HG03159 (cell line): ENCODE data around the gene HAUS7.

Source experiments
- ATAC-seq: cut with Tn5 transposase; IDR thresholded peaks from one replicate; pipeline ENCODE4 v1.9.1; 2021; ENCODE audit warnings: mild to moderate bottlenecking, moderate library complexity; ENCODE audit not compliant: unreplicated experiment

The HAUS7 gene

GRCh38 chrX:153441981-153442380, 28.4 kb downstream of the HAUS7 start:
- ATAC-seq, result no peak

- no peak for ATAC-seq
Observed at GRCh38 chrX:153441296-153441695, 29.1 kb downstream of the HAUS7 start.

GRCh38 chrX:153440556-153441135, 29.7 kb downstream of the HAUS7 start:
- no peak for ATAC-seq

GRCh38 chrX:153439977-153440376, 30.4 kb downstream of the HAUS7 start:
- ATAC-seq, result no peak

- ATAC-seq, result no peak
Observed at GRCh38 chrX:153438532-153438931, 31.8 kb downstream of the HAUS7 start.

- no peak for ATAC-seq
Observed at GRCh38 chrX:153435845-153436244, 34.5 kb downstream of the HAUS7 start.

- ATAC-seq, result no peak
Observed at GRCh38 chrX:153434801-153435200, 35.6 kb downstream of the HAUS7 start.

- no peak for ATAC-seq
Observed at GRCh38 chrX:153433781-153434285, 36.5 kb downstream of the HAUS7 start.

- no peak for ATAC-seq
Observed at GRCh38 chrX:153433161-153433680, 37.2 kb downstream of the HAUS7 start.

GRCh38 chrX:153430796-153431195, 39.6 kb downstream of the HAUS7 start:
- ATAC-seq, result no peak

GRCh38 chrX:153426204-153426603, 44.2 kb downstream of the HAUS7 start:
- ATAC-seq, result no peak

- ATAC-seq, result no peak
Observed at GRCh38 chrX:153423652-153424051, 46.7 kb downstream of the HAUS7 start.

GRCh38 chrX:153421856-153422255, 48.5 kb downstream of the HAUS7 start:
- ATAC-seq, result no peak

- ATAC-seq, result no peak
Observed at GRCh38 chrX:153420851-153421599, 49.4 kb downstream of the HAUS7 start.

- ATAC-seq, result no peak
Observed at GRCh38 chrX:153417637-153418036, 52.7 kb downstream of the HAUS7 start.

- ATAC-seq, result no peak
Observed at GRCh38 chrX:153416781-153417450, 53.5 kb downstream of the HAUS7 start.

- no peak for ATAC-seq
Observed at GRCh38 chrX:153414856-153415510, 55.4 kb downstream of the HAUS7 start.

- no peak for ATAC-seq
Observed at GRCh38 chrX:153413731-153414130, 56.6 kb downstream of the HAUS7 start.

GRCh38 chrX:153412746-153413720, 57.3 kb downstream of the HAUS7 start:
- ATAC-seq, result no peak

GRCh38 chrX:153411988-153412574, 58.3 kb downstream of the HAUS7 start:
- ATAC-seq, result no peak
